MG63 (cell line): ENCODE results near the gene DLK1. TPM values are rescaled to one million over a fixed set of nuclear protein-coding genes. Genes with fewer than 3 reads are reported as not detected.

Experiments
- DNase-seq: peaks from one replicate; pipeline ENCODE4 v3.0.0-alpha.2; 2020
- H3K27me3 ChIP-seq: fragments of 250-450 bp; sonication (Bioruptor Pico); 2 replicates; pipeline ENCODE4 v1.5.1; 2020; ENCODE audit warnings: mild to moderate bottlenecking, moderate library complexity
- H3K36me3 ChIP-seq: fragments of 250-450 bp; sonication (Bioruptor Pico); 2 replicates; pipeline ENCODE4 v1.5.1; 2020; ENCODE audit warnings: mild to moderate bottlenecking, moderate library complexity
- H3K4me3 ChIP-seq: fragments of 250-450 bp; sonication (Bioruptor Pico); 2 replicates; pipeline ENCODE4 v1.5.1; 2020; ENCODE audit warnings: mild to moderate bottlenecking, moderate library complexity
- H3K9me3 ChIP-seq: fragments of 250-450 bp; sonication (Bioruptor Pico); 2 replicates; pipeline ENCODE4 v1.5.1; 2020; ENCODE audit warnings: mild to moderate bottlenecking, moderate library complexity
- total RNA-seq: library from RNA; depleted of rRNA; stranded (reverse); fragments of >200 nt; shearing (Covaris generic); gene quantifications from 2 replicates; pipeline ENCODE4 v1.2.3, GENCODE V29; 2014; ENCODE audit warnings: low replicate concordance; rRNA removed

DLK1 gene
- not detected in 2 replicates for total RNA-seq

DNA sequence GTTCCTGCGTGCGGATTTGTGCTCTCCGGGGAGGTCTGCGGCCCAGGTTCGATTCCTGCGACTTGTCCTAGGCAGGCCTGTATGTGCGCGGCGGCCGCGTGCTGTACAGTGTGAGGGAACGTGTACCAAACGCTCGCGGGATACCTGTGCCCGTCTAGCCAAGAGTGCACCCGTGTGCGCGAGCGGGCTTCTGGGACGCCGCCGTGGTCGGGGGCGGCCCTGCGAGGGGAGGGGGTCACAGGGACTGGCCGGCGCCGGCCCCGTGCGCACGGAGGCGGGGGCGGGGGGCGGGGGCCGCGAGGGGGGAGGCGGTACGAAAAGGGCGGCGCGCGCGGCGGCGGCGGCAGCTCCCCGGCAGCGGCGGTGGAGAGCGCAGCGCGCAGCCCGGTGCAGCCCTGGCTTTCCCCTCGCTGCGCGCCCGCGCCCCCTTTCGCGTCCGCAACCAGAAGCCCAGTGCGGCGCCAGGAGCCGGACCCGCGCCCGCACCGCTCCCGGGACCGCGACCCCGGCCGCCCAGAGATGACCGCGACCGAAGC lies at the start of gene DLK1:
TSS of gene DLK1 (plus strand) at position 343 of the 536 bp plus-strand sequence. CDS start at position 520, 177 bp downstream.
- H3K9me3 ChIP-seq, result no peaks in the 10 kb centered on the region
- no peak within 1 kb of the TSS for H3K4me3 ChIP-seq
- no peaks in the 10 kb centered on the region for H3K36me3 ChIP-seq
- no peaks in the 10 kb centered on the region for H3K27me3 ChIP-seq
- DNase-seq, result no peak

DNA sequence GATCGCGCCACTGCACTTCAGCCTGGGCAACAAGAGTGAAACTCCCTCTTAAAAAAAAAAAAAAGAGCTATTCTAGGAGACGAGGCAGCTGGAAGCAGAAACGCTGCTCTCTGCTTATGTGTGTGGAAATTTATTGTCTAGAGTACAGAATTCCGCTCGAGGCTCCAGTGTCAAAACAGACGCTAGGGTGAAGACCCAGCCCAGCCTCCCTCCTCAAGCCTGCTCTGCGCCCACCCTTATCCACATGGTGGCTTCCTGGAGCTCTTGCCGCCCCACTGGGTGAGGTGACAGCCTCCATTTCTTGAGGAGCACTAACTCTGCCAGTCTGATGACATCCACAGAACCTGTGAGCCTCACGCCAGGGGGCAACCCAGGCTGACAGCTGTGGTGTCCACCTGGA lies 49.5 kb upstream of the DLK1 start:
- Histone ChIP-seq H3K4me3 (no peak overlapping the region), H3K36me3 (no peaks in the 10 kb centered on the region), H3K27me3 (no peaks in the 10 kb centered on the region), H3K9me3 (no peaks in the 10 kb centered on the region)
- no peak for DNase-seq

DNA sequence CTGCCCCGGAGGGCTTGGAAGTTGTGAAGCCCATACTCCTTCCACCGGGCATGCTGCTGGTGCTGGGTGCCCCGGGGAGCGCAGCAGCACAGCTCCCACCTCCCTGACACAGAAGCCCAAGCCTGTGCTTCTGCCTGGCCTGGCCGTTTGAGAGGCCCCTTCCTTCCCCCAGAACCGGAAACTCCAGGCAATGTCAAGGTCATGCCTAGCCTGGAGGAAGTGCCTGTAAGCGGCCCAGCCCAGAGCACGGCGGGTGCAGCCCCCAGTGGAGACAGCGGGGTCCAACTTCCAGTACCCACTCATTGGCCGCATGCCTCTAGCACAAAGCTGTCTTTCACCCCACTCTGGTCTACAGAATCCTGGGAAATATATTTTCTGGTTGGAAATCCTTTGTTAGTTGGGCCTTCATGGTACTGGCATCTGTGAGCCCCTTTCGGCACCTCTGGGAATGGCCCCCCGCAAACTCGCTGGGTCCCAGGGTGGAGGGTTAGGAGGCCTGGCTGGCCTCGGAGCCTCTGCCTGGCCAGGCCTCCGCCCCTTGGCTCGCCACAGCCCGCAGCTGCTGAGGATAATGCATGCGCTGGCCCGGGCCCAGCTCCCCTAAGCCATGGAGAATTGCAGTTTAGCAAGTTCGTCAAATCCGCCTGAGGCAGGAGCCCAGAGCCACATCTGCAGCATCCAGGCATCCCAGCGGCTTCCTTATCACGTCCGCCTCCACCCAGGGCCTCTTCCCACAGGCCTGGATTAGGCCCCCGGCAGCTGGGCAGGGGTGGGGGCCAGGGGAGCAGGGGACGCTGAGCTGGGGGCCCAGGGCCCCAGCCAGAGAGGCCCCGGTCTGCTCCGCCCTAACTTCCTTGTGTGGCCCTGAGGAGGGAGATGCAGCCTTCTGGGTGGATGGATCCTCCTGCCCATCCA lies 48.9 kb upstream of the DLK1 start:
- Histone ChIP-seq H3K36me3 (no peaks in the 10 kb centered on the region), H3K27me3 (no peaks in the 10 kb centered on the region), H3K4me3 (no peak overlapping the region), H3K9me3 (no peaks in the 10 kb centered on the region)
- peak; percentile 86 for DNase-seq

DNA sequence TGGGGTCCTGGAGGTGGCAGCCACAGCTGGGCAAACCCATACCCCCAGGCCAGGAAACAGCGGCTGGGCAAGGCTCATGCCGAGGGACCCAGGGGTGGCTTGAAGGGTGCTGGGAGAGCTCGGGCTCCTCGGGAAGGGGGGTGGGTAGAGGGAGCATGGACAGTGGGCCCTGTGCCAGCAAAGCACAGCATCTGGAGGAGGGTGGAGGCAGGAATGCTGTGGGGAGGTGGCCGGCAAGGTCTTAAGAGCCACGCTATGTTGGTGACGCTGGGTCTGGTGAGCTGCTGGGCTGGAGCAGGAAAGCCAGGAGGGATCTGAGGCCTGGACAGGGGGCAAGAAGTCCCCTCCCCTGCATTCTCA lies 48.2 kb upstream of the DLK1 start:
- Histone ChIP-seq H3K9me3 (no peaks in the 10 kb centered on the region), H3K4me3 (no peak overlapping the region), H3K36me3 (no peaks in the 10 kb centered on the region), H3K27me3 (no peaks in the 10 kb centered on the region)
- DNase-seq, result no peak

DNA sequence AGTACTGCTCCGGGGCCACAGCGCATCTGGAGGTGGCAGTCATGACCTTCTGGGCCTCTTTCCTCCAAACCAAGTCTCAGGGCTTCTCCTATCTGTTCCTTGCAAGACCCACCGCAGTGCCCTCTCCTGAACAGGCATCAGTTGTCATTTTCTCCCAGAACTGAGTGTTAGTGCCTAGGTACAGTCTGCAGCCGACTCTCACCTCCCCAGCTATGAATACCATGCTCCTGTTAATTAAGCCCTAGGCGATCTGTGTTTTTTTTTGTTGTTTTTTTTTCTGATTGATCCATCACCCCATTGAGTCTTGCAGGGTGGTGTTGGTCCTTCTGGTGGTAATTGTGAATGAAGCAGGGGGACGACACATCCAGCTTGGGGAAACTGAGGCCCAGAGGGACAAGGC lies 47.5 kb upstream of the DLK1 start:
- Histone ChIP-seq H3K36me3 (no peaks in the 10 kb centered on the region), H3K27me3 (no peaks in the 10 kb centered on the region), H3K9me3 (no peaks in the 10 kb centered on the region), H3K4me3 (no peak overlapping the region)
- no peak for DNase-seq

DNA sequence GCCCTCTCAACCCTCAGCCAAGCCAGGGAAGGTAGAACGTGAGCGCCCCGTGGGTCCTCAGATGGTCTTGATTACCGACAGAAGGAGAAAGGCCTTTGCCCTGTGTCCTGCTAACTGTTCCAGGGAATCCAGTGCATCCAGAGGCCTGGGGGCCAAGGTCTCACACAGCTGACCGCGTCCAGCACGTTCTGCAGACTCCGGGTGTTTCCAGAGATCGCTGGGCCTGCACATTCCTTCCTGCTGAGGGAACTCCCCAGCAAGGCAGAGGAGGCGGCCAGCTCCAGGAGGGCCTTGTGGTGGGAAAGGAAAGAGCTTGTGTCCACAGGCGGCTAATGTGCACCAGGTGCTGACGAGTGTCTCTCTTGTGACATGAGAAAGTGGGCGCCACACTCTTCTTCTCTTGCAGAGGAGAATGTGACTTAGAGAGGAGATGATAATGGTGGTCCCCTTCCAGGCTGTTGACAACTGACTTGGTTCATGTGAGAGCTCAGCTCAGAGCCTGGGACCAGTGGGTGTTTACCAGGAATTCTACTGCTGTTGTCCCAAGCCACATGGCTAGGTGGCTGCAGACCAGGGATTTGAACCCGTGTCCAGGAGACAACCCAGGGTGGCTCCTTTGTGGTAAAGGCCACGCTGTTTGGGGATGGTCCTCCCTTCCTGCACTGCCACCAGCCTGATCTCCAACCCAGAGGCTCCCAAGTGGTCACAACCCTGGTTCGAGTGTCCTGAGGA lies 46.8 kb upstream of the DLK1 start:
- peak; percentile 23 for DNase-seq
- H3K36me3 ChIP-seq, result no peaks in the 10 kb centered on the region
- no peaks in the 10 kb centered on the region for H3K27me3 ChIP-seq
- H3K9me3 ChIP-seq, result no peaks in the 10 kb centered on the region
- no peak overlapping the region for H3K4me3 ChIP-seq

DNA sequence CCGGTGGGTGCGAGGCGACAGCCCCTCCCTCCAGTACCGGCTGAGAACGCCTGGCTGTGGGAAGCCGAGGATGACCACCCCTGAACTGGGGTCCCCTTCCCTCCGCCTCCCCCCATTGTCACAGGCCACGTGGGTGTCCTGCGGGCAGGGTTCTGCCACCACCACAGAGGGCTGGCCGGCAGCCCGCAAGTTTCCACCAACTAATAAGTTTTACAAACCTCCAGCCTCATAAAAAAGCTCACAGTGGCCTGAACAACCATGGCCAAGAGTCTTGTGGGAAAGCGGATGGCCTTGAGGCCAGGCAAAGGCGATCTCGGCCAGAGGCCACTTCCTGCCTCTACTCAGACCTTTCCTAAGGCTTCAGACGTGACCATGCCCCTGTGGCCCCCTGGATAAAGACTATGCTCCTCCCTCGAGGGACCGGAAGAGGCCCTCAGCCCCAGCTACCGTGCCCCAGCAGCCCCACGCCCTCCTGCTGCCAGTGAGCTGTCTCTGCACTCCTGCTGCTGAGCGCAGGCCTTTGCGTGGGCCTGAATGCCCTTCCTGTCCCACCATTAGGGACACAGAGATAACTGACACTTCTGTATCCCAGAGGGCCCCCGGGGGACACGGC lies 46.1 kb upstream of the DLK1 start:
- DNase-seq, result peak; percentile 16
- no peaks in the 10 kb centered on the region for H3K36me3 ChIP-seq

DNA sequence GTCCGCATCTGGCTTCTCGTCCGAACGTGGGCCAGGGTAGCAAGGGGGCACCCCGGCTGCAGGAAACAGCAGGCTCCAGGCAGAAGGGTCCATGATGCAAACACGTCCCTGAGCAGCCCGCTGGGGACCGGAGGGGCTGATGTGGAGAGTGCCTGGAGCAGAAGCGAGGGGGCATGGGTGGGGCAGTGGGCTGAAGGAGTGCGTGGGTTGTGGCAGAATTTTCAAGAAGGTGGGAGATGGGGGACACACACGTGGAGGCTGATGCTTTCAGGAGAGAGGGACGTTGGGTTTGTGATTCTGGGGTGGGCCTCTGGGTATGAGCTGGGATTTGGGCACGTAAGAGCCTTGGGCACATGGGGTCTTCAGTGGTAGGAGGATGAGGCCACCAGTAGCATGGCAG lies 45.6 kb upstream of the DLK1 start:
- no peak for DNase-seq
- Histone ChIP-seq H3K9me3 (no peaks in the 10 kb centered on the region), H3K36me3 (no peaks in the 10 kb centered on the region), H3K27me3 (no peaks in the 10 kb centered on the region), H3K4me3 (no peak overlapping the region)

More for the DNA sequence above, 46.1 kb upstream of the DLK1 start:
- Histone ChIP-seq H3K9me3 (no peaks in the 10 kb centered on the region), H3K27me3 (no peaks in the 10 kb centered on the region), H3K4me3 (no peak overlapping the region)

DNA sequence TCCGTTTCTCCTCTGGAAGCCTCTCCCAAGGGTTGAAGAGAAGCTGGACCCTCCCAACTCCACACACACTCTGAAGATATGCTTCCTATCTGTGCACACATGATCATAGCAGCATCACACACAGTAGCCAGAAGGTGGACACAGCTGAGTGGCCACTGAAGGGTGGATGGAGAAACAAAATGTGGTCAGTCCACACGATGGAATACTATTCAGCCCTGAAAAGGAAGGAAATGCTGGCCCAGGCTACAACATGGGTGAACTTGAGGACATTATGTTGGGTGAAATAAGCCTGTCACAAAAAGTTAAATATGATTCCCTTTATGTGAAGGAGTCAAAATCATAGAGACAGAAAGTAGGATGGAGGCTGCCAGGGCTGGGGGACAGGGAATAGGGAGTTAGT lies 43.9 kb upstream of the DLK1 start:
- DNase-seq, result no peak
- H3K4me3 ChIP-seq, result no peak overlapping the region
- no peaks in the 10 kb centered on the region for H3K9me3 ChIP-seq
- no peaks in the 10 kb centered on the region for H3K36me3 ChIP-seq
- no peaks in the 10 kb centered on the region for H3K27me3 ChIP-seq

DNA sequence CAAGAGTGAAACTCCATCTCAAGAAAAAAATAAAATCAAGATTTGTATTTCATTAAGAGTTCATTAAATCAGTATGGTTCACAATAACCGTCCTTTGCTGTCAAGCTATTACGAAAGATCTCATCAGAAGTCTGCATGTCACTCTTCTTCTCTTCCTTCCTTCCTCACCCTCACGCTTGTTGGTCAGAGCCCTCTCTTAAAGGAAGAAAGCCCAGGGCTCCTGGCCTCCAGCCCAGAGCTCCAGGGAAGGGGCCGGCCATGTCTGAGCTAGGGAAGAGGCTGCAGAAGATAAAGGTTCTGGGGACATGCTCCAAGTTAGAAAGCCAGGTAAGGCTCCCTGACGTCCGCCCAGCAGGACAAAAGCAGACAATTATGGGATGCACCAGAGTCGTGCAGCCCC lies 43.1 kb upstream of the DLK1 start:
- H3K27me3 ChIP-seq, result no peaks in the 10 kb centered on the region
- H3K4me3 ChIP-seq, result no peak overlapping the region
- H3K36me3 ChIP-seq, result no peaks in the 10 kb centered on the region
- H3K9me3 ChIP-seq, result no peaks in the 10 kb centered on the region
- no peak for DNase-seq

DNA sequence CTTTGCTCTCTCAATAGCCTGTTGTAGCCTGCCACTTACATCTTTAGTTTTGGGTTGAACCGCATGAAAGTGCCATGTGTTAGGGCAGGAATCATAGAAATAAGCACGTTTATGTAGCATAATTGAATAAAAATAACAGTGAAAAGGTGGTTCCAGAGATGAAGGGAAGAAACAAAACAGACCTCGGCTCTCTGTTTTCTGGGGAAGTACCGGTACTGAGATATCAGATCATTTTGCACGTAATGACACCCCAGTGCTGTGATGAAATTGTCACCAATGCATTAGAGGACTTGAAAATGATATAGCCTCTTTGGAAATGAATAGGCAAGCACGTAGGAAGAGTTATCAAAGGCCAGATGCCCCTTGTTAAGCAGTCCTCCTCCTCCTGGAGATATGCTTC lies 42.5 kb upstream of the DLK1 start:
- DNase-seq, result no peak
- Histone ChIP-seq H3K9me3 (no peaks in the 10 kb centered on the region), H3K27me3 (no peaks in the 10 kb centered on the region), H3K36me3 (no peaks in the 10 kb centered on the region), H3K4me3 (no peak overlapping the region)

DNA sequence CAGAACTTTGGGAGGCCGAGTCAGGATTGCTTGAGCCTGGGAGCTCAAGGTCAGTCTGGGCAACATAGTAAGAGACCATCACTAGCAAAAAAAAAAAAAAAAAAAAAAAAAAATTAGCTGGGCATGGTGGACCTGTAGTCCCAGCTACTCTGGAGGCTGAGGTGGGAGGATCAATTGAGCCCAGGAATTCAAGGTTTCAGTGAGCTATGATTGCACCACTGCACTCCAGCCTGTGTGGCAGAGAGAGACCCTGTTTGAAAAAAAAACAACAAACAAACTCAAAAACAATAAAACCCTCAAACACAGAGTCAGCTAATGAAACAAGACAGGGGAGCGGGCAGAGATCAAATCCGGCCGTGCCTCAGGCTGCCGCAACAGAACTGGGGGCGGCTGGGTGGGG lies 41.7 kb upstream of the DLK1 start:
- H3K4me3 ChIP-seq, result no peak overlapping the region
- no peaks in the 10 kb centered on the region for H3K9me3 ChIP-seq
- no peaks in the 10 kb centered on the region for H3K27me3 ChIP-seq
- DNase-seq, result no peak
- H3K36me3 ChIP-seq, result no peaks in the 10 kb centered on the region

DNA sequence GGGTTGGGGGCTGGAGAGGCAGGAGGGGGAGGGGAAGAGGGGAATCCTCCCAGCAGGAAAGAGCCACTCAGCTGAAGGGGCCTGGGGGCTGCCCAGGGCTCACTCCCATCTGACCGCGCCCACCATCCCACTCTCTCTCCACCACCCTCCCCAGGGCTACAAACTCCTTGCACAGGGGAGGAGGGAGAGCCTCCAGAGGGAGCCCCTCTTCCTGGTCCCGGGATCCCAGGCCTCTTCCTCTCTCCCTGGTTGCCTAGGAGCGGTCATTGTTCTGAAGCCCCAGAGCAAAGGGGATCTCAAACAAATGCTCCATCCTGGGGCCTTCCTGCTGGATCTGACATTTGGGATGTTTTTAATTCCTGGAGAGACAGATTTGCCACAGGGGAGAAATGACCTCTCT lies 39.8 kb upstream of the DLK1 start:
- H3K4me3 ChIP-seq, result no peak overlapping the region
- no peak for DNase-seq
- no peaks in the 10 kb centered on the region for H3K36me3 ChIP-seq
- H3K27me3 ChIP-seq, result no peaks in the 10 kb centered on the region
- H3K9me3 ChIP-seq, result no peaks in the 10 kb centered on the region

DNA sequence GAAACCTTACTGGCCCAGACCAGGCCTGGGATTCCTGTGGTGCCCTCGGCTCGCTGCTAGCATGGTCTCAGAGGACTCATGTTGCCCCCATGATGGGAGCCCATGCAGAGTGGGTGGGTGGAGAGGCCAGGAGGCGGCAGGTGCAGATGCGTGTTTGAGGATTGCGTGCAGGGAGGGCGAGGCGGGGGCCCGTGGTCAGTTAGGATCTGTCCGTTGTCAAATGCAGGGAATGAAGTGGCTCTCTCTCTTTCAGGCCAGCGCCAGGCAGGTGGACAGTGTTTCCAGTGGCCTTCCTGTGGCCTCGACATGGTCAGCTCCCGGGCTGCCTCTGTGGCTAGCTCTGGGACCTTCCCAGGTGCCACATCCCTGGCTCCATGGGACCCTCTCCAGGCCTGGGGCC lies 39.3 kb upstream of the DLK1 start:
- Histone ChIP-seq H3K27me3 (no peaks in the 10 kb centered on the region), H3K9me3 (no peaks in the 10 kb centered on the region), H3K4me3 (no peak overlapping the region), H3K36me3 (no peaks in the 10 kb centered on the region)
- DNase-seq, result no peak

DNA sequence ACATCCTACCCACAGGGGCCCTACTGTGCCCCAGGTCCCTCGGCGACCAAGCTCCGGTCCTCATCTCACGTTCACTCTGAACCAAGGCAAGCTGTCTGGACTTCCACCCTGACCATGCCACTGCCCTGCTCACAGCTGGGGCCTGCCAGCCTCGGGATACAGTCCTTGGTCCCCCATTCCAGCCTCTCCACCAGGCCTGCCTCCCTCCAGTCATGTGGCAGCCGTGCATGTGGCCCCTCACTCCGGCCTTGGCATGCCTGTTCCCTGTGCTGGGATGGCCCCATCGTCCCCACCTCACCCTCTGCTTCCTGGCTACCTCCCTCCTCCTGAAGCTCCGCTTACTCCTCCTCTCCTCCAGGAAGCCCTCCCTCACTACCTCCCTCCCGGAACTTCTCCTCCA lies 38.6 kb upstream of the DLK1 start:
- Histone ChIP-seq H3K27me3 (no peaks in the 10 kb centered on the region), H3K36me3 (no peaks in the 10 kb centered on the region), H3K9me3 (no peaks in the 10 kb centered on the region), H3K4me3 (no peak overlapping the region)
- DNase-seq, result no peak

DNA sequence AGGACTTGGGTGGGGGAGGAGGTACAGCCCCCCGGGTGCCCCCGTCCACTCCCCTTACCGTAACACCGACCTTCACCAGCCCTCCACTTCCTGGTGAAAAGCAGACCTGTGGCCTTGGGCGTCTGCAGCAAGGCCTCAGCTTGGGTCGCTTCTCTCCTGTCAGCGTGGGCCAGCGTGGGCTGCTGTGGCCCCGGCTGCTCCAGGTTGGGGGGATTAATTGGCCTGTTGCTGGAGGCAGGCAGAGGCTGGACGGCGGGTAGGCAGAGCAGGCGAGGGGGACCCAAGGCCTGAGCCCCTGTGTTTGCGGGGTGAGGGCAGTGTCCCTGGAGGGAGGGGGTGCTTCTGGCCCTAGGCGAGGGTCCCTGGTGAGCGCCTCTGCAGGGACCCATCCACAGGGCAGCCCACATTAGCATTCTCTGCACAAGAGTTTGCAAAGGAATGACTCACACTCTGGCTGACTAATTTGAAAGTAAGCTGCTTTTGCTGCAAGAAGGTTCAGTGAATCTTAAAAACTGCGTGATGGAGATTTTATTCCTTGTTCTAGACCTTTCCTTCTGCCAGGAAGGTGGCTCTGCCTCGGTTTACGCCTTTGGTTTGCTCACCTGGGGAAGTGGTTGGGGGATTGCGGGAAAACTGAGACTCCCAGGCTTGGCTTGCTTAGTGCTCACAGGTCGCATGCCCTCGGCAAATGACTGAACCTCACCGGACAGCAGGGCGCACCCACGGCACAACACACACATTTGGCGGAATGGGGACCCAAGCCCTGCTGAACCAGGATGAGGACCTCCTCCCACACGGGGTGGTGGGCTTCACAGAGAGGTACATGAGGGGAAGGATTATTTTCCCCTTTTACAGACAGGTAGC lies 37.9 kb upstream of the DLK1 start:
- no peak overlapping the region for H3K4me3 ChIP-seq

More for the DNA sequence above, 37.9 kb upstream of the DLK1 start:
- peak; percentile 25 for DNase-seq
- Histone ChIP-seq H3K27me3 (no peaks in the 10 kb centered on the region), H3K9me3 (no peaks in the 10 kb centered on the region), H3K36me3 (no peaks in the 10 kb centered on the region)
